Activated naive CD8-positive, alpha-beta T cell (primary cell): ENCODE results near the gene PLCB3.

ENCODE experiments used
- H3K27ac Mint-ChIP-seq: one replicate; pipeline ENCODE4 v1.8.0; 2021; ENCODE audit warnings: mixed read lengths
- H3K27me3 Mint-ChIP-seq: one replicate; pipeline ENCODE4 v1.8.0; 2021; ENCODE audit warnings: mixed read lengths
- H3K36me3 Mint-ChIP-seq: one replicate; pipeline ENCODE4 v1.8.0; 2021; ENCODE audit warnings: mixed read lengths
- H3K4me1 Mint-ChIP-seq: one replicate; pipeline ENCODE4 v1.8.0; 2021; ENCODE audit warnings: low read depth, mixed read lengths
- H3K4me3 Mint-ChIP-seq: one replicate; pipeline ENCODE4 v1.8.0; 2021; ENCODE audit warnings: mild to moderate bottlenecking, mixed read lengths
- H3K9me3 Mint-ChIP-seq: one replicate; pipeline ENCODE4 v1.8.0; 2021; ENCODE audit warnings: low read depth, mixed read lengths

PLCB3 gene

DNA sequence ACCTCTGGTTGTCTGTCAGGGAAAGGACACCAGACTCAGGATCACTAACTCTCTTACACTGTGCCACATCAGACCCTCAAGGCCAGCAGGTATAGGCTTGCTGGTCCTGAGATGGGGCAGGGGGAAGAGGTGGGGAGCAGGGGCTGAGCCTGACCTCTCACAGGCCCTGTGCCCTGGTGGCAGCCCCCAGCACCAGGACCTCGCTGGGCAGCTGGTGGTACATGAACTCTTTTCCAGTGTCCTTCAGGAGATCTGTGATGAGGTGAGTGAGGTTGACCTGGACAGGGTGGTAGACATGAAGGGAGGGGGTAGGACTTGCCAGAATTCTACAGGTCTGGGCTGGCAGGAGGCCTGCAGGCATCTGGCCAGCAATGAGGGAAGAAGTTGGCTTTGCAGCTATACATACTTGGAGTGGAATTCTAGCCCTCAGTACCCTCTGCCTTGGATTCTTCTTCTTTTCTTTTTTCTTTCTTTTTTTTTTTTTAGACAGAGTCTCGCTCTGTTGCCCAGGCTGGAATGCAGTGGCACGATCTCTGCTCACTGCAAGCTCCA lies 23.8 kb upstream of the PLCB3 start:
- H3K4me1 Mint-ChIP-seq, result peaks cover 32% of the 10 kb centered on the region

DNA sequence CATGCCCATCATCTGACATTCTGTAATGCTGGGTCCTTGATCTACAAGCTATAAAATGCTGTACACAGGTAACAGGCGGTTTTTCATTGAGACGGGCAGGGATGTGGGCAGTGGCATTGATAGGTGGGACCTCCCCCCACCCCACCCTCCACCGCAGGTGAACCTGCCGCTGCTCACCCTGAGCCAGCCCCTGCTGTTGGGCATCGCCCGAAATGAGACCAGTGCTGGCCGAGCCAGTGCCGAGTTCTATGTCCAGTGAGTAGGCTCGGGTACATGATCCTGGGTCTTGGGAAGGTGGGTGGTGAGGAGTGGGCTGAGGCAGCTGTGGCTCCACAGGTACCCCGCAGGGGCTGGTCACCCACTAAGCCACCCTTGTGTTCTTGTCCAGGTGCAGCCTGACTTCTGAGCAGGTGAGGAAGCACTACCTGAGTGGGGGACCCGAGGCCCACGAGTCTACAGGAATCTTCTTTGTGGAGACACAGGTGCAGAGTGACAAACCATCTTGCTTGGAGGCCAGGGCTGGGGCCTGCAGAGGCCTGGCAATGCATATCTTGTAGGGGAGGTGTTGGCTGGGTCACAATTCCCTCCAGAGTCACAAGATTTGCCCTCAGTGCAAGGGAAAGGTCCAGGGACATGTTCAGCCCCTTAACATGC lies 22.1 kb upstream of the PLCB3 start:
- no peaks in the 10 kb centered on the region for H3K27me3 Mint-ChIP-seq
- H3K4me3 Mint-ChIP-seq, result peak overlapping the region; percentile 88
- peak overlapping the region; percentile 46 for H3K27ac Mint-ChIP-seq
- peaks cover 42% of the 10 kb centered on the region for H3K4me1 Mint-ChIP-seq
- H3K36me3 Mint-ChIP-seq, result no peaks in the 10 kb centered on the region
- H3K9me3 Mint-ChIP-seq, result no peaks in the 10 kb centered on the region

More for the DNA sequence above, 23.8 kb upstream of the PLCB3 start:
- Mint-ChIP-seq H3K27ac (peak overlapping the region; percentile 69), H3K4me3 (peak overlapping the region; percentile 88), H3K36me3 (no peaks in the 10 kb centered on the region), H3K9me3 (no peaks in the 10 kb centered on the region), H3K27me3 (no peaks in the 10 kb centered on the region)

DNA sequence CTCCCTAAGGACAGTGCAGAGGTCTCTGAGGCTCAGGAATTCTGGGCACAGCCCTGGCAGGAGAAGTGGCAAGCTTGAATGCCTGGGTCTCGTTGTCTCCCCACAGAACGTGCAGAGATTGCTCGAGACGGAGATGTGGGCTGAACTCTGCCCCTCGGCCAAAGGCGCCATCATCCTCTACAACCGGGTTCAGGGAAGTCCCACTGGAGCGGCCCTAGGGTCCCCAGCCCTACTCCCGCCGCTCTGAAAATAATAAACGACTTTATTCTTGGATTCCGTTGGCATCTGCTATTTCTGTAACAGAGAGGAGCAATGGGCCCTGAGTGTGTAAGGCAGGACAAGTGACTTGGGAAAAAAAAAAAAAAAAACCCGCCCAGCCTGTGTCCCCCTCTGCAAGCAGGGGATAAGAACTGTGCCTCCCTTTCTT lies 21.6 kb upstream of the PLCB3 start:
- Mint-ChIP-seq H3K36me3 (no peaks in the 10 kb centered on the region), H3K9me3 (no peaks in the 10 kb centered on the region), H3K4me1 (peaks cover 42% of the 10 kb centered on the region), H3K27ac (peak overlapping the region; percentile 75), H3K27me3 (no peaks in the 10 kb centered on the region), H3K4me3 (peak overlapping the region; percentile 80)

DNA sequence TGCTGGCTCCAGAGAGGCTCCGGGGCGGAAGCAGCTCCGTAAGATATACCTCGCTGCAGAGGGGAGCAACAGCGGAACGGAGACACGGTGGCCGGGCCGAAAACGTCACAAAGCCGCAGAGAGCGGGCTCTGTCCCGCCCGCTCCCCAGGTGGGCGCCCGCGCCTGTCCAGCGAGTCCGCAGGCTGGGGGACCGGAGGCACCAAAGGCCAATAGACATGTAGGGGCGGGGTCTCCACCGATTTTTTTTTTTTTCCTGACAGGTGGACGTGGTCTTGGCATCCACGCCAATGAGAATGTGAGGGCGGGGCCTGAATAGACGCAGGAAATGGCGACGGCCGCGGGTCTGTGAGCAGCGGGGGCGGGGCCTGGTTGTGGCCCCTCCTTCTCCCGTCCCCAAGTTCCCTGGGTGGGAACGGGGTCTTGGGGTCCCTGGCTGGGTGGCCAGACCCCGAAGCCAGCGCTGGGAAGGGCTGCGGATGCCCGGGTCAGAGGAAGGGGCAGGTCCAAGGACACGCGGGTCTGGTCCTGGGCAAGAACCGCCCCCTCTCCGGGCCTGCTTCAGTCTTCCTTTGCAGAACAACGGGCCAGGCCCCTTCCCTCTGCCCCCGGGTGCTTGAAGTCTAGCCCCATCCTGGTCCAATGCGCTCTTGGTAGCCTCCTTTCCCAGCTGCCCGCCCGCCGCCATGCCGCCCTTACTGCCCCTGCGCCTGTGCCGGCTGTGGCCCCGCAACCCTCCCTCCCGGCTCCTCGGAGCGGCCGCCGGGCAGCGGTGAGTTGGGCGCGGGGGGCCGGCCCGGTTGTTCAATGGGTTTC lies 21.0 kb upstream of the PLCB3 start, which contains the start of gene DNAJC4:
Gene DNAJC4 (plus strand): TSS at position 378 of the 814 bp plus-strand sequence. CDS start 307 bp downstream, at position 685.
- Mint-ChIP-seq H3K27me3 (no peaks in the 10 kb centered on the region), H3K9me3 (no peaks in the 10 kb centered on the region), H3K4me1 (peaks cover 42% of the 10 kb centered on the region), H3K36me3 (no peaks in the 10 kb centered on the region), H3K27ac (peak within 1 kb of the TSS; percentile 84), H3K4me3 (peak within 1 kb of the TSS; percentile 80)

DNA sequence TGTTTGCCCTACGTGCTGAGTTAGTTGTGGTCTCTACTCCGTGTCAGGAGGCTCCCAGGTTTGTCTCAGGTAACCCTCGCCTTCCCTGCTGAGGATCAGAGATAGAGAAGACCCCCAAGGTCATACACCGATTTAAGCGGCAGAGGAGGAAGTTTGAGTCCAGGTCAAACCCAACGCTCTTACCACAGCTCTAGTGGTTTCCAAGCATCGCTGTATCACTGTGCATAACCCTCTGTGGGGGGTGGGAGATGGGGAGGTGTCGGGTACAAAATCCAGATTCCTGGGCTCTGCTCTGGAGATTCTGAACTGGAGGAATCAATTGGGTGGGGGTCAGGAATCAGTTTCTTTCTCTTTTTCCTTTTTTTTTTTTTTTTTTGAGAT lies 20.4 kb upstream of the PLCB3 start:
- H3K27ac Mint-ChIP-seq, result peak overlapping the region; percentile 84
- H3K36me3 Mint-ChIP-seq, result no peaks in the 10 kb centered on the region
- no peaks in the 10 kb centered on the region for H3K9me3 Mint-ChIP-seq
- peak overlapping the region; percentile 80 for H3K4me3 Mint-ChIP-seq
- peaks cover 44% of the 10 kb centered on the region for H3K4me1 Mint-ChIP-seq
- no peaks in the 10 kb centered on the region for H3K27me3 Mint-ChIP-seq

DNA sequence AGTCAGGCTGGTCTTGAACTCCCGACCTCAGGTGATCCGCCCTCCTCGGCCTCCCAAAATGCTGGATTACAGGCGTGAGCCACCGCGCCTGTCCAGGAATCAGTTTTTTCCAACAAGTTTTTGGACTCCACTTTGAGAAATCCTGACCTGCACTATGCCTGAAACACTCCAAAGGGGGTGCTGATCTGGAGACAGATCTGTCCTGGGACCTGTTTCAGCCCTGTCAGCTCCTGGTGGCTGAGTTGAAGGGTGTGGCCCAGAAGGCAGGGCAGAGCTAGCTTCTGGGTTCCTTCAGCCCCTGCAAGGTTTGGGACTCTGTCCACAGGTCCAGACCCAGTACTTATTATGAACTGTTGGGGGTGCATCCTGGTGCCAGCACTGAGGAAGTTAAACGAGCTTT lies 19.8 kb upstream of the PLCB3 start:
- no peak overlapping the region for H3K27ac Mint-ChIP-seq
- peaks cover 44% of the 10 kb centered on the region for H3K4me1 Mint-ChIP-seq
- no peaks in the 10 kb centered on the region for H3K27me3 Mint-ChIP-seq
- H3K36me3 Mint-ChIP-seq, result no peaks in the 10 kb centered on the region
- peak overlapping the region; percentile 80 for H3K4me3 Mint-ChIP-seq
- no peaks in the 10 kb centered on the region for H3K9me3 Mint-ChIP-seq

DNA sequence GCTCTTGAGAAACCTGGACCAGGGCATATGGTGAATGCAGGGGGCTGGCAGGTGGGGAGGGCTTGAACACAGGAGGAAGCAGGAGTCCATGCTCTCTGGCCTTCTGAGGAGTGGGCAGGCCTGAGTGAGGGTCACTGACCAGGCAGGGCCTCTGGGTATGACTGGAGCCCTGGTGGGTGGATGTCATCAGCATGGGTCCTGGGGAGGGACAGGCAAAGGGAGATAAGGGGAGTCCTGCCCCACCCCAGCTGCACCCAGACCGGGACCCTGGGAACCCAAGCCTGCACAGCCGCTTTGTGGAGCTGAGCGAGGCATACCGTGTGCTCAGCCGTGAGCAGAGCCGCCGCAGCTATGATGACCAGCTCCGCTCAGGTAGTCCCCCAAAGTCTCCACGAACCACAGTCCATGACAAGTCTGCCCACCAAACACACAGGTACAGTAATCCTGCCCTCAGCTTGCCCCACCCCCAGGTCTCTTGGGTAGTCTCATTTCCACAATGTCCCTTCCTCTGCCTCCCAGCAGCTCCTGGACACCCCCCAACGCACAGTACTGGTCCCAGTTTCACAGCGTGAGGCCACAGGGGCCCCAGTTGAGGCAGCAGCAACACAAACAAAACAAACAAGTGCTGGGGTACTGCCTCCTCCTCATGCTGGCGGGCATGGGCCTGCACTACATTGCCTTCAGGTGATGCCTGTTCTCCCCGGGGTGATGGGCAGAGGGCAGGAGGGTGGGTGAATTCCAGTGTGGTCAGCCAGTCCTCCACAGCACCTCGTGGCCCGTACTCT lies 19.0 kb upstream of the PLCB3 start:
- no peaks in the 10 kb centered on the region for H3K27me3 Mint-ChIP-seq
- peak overlapping the region; percentile 54 for H3K27ac Mint-ChIP-seq
- no peaks in the 10 kb centered on the region for H3K36me3 Mint-ChIP-seq
- peaks cover 41% of the 10 kb centered on the region for H3K4me1 Mint-ChIP-seq
- peak overlapping the region; percentile 80 for H3K4me3 Mint-ChIP-seq
- H3K9me3 Mint-ChIP-seq, result no peaks in the 10 kb centered on the region

- no peaks in the 10 kb centered on the region for H3K36me3 Mint-ChIP-seq
- peaks cover 37% of the 10 kb centered on the region for H3K4me1 Mint-ChIP-seq
- peak overlapping the region; percentile 54 for H3K27ac Mint-ChIP-seq
- no peaks in the 10 kb centered on the region for H3K9me3 Mint-ChIP-seq
- H3K4me3 Mint-ChIP-seq, result peak overlapping the region; percentile 76
- H3K27me3 Mint-ChIP-seq, result no peaks in the 10 kb centered on the region
Observed at GRCh38 chr11:64232967-64233315, 18.4 kb upstream of the PLCB3 start.

DNA sequence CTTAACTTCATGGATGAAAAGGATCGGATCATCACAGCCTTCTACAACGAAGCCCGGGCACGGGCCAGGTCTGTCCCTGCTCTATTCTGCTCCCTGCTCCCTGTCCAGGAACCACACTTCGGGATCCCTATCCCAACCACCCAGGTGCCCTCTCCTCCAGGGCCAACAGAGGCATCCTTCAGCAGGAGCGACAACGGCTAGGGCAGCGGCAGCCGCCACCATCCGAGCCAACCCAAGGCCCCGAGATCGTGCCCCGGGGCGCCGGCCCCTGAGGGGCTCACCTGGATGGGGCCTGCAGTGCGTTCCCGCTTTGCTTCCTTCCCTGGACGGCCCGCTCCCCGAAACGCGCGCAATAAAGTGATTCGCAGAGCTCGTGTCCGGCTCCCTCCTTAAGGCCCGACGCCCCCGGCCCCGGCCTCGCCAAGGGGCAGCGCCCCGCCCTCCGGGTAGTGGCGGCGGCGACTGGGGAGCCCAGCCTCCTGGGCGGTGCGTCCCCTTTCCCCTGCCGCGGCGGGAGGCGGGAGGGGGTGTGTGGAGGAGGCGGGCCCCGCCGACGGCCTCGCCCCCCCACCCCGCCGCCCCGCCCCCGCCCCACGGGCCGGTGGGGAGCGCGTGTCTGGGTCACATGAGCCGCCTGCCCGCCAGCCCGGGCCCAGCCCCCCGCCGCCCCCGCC lies 17.3 kb upstream of the PLCB3 start, which contains the start of gene VEGFB:
Gene VEGFB (plus strand): TSS at position 672 of the 674 bp plus-strand sequence. CDS start 250 bp downstream, outside the sequence.
- Mint-ChIP-seq H3K27ac (peak within 1 kb of the TSS; percentile 84), H3K36me3 (no peaks in the 10 kb centered on the region), H3K4me1 (peaks cover 38% of the 10 kb centered on the region), H3K4me3 (peak within 1 kb of the TSS; percentile 87), H3K27me3 (no peaks in the 10 kb centered on the region), H3K9me3 (no peaks in the 10 kb centered on the region)

DNA sequence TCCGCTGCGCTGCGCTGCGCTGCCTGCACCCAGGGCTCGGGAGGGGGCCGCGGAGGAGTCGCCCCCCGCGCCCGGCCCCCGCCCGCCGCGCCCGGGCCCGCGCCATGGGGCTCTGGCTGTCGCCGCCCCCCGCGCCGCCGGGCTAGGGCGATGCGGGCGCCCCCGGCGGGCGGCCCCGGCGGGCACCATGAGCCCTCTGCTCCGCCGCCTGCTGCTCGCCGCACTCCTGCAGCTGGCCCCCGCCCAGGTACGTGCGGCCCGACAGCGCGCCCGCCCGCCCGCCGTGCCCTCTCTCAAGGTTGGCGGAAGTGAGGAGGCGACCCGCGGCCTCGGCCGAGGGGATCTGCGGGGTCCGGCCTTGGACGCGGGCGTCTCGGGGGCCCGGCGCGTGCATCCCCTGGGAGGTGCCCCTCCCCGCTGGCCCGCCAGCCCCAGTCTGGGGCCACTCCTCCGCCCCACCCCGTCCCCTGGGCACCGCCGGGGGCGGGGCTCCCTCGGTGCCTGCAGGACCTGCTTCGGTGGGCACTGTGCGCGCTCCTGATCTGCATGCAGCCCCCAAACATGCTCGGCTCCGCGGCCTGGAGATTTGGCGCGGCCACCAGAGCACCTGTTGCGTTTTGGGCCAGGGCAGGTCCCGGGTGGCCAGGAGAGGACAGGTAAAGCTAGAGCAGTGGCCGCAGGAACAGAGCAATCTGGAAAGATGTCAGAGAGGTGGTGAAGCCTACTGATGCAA lies 16.5 kb upstream of the PLCB3 start:
- H3K27me3 Mint-ChIP-seq, result no peaks in the 10 kb centered on the region
- H3K27ac Mint-ChIP-seq, result no peak overlapping the region
- peaks cover 35% of the 10 kb centered on the region for H3K4me1 Mint-ChIP-seq
- no peaks in the 10 kb centered on the region for H3K9me3 Mint-ChIP-seq
- peak overlapping the region; percentile 87 for H3K4me3 Mint-ChIP-seq
- no peaks in the 10 kb centered on the region for H3K36me3 Mint-ChIP-seq

DNA sequence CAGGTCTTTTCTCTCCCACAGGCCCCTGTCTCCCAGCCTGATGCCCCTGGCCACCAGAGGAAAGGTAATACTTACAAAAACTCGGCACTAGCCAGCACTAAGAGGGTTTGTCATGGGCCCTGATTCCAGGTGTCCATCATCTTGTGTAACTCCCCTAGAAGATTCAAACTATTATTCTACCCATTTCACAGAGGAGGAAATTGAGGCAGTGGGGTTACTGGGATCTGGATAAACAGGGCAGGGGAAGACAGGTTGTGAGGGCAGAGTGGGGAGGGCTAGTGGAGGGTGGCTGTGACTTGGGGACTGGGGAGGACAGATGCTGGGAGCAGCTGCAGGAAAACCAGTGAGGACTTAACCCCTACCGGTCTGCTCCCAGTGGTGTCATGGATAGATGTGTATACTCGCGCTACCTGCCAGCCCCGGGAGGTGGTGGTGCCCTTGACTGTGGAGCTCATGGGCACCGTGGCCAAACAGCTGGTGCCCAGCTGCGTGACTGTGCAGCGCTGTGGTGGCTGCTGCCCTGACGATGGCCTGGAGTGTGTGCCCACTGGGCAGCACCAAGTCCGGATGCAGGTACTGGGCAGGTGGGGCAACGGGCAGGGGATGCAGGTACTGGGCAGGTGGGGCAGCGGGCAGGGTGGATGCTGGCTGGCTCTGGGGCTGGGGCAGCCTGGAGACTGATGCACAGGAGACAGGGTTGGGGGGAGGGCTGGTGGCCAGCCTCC lies 15.7 kb upstream of the PLCB3 start:
- Mint-ChIP-seq H3K27ac (peak overlapping the region; percentile 84), H3K36me3 (no peaks in the 10 kb centered on the region), H3K27me3 (no peaks in the 10 kb centered on the region), H3K4me3 (peak overlapping the region; percentile 87), H3K9me3 (no peaks in the 10 kb centered on the region), H3K4me1 (peaks cover 39% of the 10 kb centered on the region)

DNA sequence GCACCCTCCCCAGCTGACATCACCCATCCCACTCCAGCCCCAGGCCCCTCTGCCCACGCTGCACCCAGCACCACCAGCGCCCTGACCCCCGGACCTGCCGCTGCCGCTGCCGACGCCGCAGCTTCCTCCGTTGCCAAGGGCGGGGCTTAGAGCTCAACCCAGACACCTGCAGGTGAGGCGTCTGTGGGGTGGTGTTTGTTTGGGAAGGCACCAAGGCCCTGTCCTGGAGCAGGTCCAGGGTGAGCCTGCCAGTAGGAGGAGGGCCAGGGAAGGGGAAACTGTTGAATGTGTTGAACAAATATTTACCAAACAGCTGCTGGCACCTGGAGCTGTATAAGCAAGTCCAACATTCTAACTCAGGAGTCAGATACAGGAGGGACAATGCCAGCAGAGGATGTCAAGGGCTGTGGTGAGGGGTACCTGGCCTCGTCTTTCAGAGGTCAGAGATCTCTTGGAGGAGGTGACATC lies 13.8 kb upstream of the PLCB3 start:
- H3K4me3 Mint-ChIP-seq, result no peak overlapping the region
- no peak overlapping the region for H3K27ac Mint-ChIP-seq
- no peaks in the 10 kb centered on the region for H3K9me3 Mint-ChIP-seq
- no peaks in the 10 kb centered on the region for H3K27me3 Mint-ChIP-seq
- peaks cover 29% of the 10 kb centered on the region for H3K4me1 Mint-ChIP-seq
- no peaks in the 10 kb centered on the region for H3K36me3 Mint-ChIP-seq

DNA sequence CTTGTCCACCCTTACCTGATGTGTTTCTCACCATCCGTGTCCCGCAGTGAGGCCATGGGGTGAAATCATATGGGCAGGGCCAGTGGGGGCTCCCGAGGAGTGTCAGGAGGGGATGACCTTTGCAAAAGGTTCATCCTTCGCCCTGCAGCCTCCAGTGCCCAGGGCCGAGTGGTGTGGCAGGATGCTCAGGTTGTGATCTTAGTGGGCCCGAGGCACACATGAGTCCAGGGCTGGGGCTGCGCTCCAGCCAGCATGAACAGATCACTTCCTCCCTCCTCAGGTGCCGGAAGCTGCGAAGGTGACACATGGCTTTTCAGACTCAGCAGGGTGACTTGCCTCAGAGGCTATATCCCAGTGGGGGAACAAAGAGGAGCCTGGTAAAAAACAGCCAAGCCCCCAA lies 13.3 kb upstream of the PLCB3 start:
- Mint-ChIP-seq H3K27ac (peak overlapping the region; percentile 34), H3K4me3 (no peak overlapping the region), H3K4me1 (peaks cover 31% of the 10 kb centered on the region), H3K36me3 (no peaks in the 10 kb centered on the region), H3K27me3 (no peaks in the 10 kb centered on the region), H3K9me3 (no peaks in the 10 kb centered on the region)
